ENCODE results near the gene HOXB4.

The HOXB4 gene

DNA sequence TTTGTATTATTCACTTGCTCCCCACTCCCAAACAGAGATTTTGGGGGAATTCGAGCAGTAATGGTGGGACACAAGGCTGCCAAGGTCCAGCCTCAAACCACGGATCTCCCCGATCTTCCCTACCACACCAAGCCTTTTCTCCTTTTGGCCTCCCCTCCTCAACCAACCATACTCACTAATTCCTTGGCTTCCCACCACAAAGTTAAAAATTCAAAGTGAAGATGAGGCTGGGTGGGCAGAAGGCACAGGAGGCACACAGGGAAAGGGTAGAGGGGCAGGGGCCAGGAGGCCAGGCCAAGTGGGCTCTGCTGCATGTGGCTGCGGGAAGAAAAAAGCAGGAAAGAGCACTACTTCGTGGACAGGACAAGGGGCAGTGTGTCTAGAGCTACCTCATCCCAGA is 15.2 kb downstream of the HOXB4 start:
- no peak for DNase-seq
- no peak overlapping the region for H3K9ac ChIP-seq (ENCODE audit: low read length)
- H3K79me2 ChIP-seq (ENCODE audit: low read length) = no peaks in the 10 kb centered on the region
- no peak overlapping the region for H3K4me3 ChIP-seq (ENCODE audit: low read length)
- H3K36me3 ChIP-seq (replicated peaks; ENCODE audit: insufficient read depth, low read length) = no peaks in the 10 kb centered on the region
- H2AFZ ChIP-seq (ENCODE audit: low read length) = no peak overlapping the region
- no peaks in the 10 kb centered on the region for H4K20me1 ChIP-seq (ENCODE audit: insufficient read depth, low read length)
- H3F3A ChIP-seq (ENCODE audit: insufficient read depth, low read length) = no peaks in the 10 kb centered on the region
- H3K9me3 ChIP-seq (replicated peaks; ENCODE audit: insufficient read depth, low read length) = no peaks in the 10 kb centered on the region
- no peak overlapping the region for H3K4me2 ChIP-seq (ENCODE audit: low read depth, low read length)
- no peak overlapping the region for H3K27ac ChIP-seq (ENCODE audit: low read length)
- no peak for TF ChIP-seq EZH2phosphoT487 (IDR thresholded peaks at IDR 0.05; ENCODE audit: low read length)
- TF ChIP-seq, protein P1, sequence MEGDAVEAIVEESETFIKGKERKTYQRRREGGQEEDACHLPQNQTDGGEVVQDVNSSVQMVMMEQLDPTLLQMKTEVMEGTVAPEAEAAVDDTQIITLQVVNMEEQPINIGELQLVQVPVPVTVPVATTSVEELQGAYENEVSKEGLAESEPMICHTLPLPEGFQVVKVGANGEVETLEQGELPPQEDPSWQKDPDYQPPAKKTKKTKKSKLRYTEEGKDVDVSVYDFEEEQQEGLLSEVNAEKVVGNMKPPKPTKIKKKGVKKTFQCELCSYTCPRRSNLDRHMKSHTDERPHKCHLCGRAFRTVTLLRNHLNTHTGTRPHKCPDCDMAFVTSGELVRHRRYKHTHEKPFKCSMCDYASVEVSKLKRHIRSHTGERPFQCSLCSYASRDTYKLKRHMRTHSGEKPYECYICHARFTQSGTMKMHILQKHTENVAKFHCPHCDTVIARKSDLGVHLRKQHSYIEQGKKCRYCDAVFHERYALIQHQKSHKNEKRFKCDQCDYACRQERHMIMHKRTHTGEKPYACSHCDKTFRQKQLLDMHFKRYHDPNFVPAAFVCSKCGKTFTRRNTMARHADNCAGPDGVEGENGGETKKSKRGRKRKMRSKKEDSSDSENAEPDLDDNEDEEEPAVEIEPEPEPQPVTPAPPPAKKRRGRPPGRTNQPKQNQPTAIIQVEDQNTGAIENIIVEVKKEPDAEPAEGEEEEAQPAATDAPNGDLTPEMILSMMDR (IDR thresholded peaks at IDR 0.05; ENCODE audit: low read length) = no peak
- TF ChIP-seq EZH2 (optimal IDR thresholded peaks at IDR 0.05; ENCODE audit: low read depth, low read length) = no peak
- H3K27me3 ChIP-seq (replicated peaks; ENCODE audit: insufficient read depth, low read length) = no peaks in the 10 kb centered on the region
- H3K9me2 ChIP-seq (replicated peaks; ENCODE audit: insufficient read depth, low read length) = no peaks in the 10 kb centered on the region
- no peaks in the 10 kb centered on the region for H3K4me1 ChIP-seq (ENCODE audit: low read length)

- no peak overlapping the region for H3K9ac ChIP-seq (ENCODE audit: low read length)
- no peak for DNase-seq
- no peak overlapping the region for H2AFZ ChIP-seq (ENCODE audit: low read length)
- H3K36me3 ChIP-seq (replicated peaks; ENCODE audit: insufficient read depth, low read length) = no peaks in the 10 kb centered on the region
- H3K79me2 ChIP-seq (ENCODE audit: low read length) = no peaks in the 10 kb centered on the region
- H3K4me1 ChIP-seq (ENCODE audit: low read length) = no peaks in the 10 kb centered on the region
- H3K27me3 ChIP-seq (replicated peaks; ENCODE audit: insufficient read depth, low read length) = no peaks in the 10 kb centered on the region
- TF ChIP-seq, protein P1 (IDR thresholded peaks at IDR 0.05; ENCODE audit: low read length) = 0 out of 2 replicates have a peak, but pooled peaks have one; percentile 11
- TF ChIP-seq EZH2 (optimal IDR thresholded peaks at IDR 0.05; ENCODE audit: low read depth, low read length) (no peak), EZH2phosphoT487 (IDR thresholded peaks at IDR 0.05; ENCODE audit: low read length) (no peak)
- H3K27ac ChIP-seq (ENCODE audit: low read length) = no peak overlapping the region
- H3F3A ChIP-seq (ENCODE audit: insufficient read depth, low read length) = no peaks in the 10 kb centered on the region
- H3K9me3 ChIP-seq (replicated peaks; ENCODE audit: insufficient read depth, low read length) = no peaks in the 10 kb centered on the region
- H3K4me3 ChIP-seq (ENCODE audit: low read length) = no peak overlapping the region
- H3K4me2 ChIP-seq (ENCODE audit: low read depth, low read length) = no peak overlapping the region
- H4K20me1 ChIP-seq (ENCODE audit: insufficient read depth, low read length) = no peaks in the 10 kb centered on the region
- H3K9me2 ChIP-seq (replicated peaks; ENCODE audit: insufficient read depth, low read length) = no peaks in the 10 kb centered on the region
Measured at GRCh38 chr17:48561884-48562810, 16.0 kb downstream of the HOXB4 start.

DNA sequence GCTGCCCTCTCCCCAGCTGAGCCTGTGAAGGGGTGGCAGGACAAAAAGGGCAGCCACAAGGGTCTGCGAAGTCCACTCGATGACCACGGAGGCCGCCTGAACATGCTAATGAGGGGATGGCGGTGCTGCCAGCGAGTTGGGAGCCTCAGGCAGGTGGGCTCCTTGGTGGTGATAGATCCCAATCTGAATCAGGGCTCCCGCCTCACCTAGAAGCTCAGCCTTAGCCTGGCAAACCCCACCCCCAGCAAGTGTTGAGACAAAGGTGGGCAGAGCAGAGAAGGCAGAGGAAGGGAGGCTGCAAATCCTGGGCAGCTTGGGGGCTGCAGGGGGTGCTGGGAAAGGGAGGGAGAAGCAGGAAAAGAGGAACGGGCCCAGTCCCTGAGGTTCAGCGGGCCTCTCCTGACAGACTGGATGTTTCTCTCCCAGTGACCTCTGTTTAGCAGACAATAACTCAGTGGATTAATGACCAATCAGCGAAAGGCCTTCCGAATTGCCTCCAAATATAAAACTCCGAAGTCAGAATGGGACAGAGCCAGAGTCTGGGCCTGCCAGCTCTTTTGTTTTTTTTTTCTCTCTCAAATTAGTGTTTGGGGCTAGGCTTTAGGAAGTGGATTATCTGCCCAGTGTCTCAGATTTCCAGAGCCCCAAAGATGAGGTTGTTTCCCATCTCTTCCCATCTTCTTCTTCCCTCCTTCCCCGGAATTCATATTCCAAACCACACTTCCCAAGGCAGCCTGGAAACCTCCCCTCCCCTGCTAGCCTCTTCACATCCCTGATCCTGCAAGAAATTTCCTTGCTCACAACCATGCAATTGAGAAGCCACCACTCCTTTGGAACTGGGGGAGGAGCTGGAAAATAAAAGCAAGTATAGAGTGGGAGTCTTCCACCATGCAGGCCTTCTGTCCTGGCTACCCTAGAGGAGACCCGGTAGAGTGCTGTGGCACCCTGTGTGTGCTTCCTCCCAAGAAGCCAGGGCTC is 18.0 kb downstream of the HOXB4 start:
- Histone ChIP-seq H4K20me1 (ENCODE audit: insufficient read depth, low read length) (no peaks in the 10 kb centered on the region), H3K4me1 (ENCODE audit: low read length) (no peaks in the 10 kb centered on the region), H3K36me3 (replicated peaks; ENCODE audit: insufficient read depth, low read length) (no peaks in the 10 kb centered on the region), H3F3A (ENCODE audit: insufficient read depth, low read length) (no peaks in the 10 kb centered on the region), H3K4me2 (ENCODE audit: low read depth, low read length) (no peak overlapping the region), H3K79me2 (ENCODE audit: low read length) (no peaks in the 10 kb centered on the region), H3K27me3 (replicated peaks; ENCODE audit: insufficient read depth, low read length) (no peaks in the 10 kb centered on the region), H2AFZ (ENCODE audit: low read length) (no peak overlapping the region), H3K4me3 (ENCODE audit: low read length) (no peak overlapping the region), H3K27ac (ENCODE audit: low read length) (no peak overlapping the region), H3K9me2 (replicated peaks; ENCODE audit: insufficient read depth, low read length) (no peaks in the 10 kb centered on the region), H3K9me3 (replicated peaks; ENCODE audit: insufficient read depth, low read length) (no peaks in the 10 kb centered on the region), H3K9ac (ENCODE audit: low read length) (no peak overlapping the region)
- TF ChIP-seq EZH2phosphoT487 (IDR thresholded peaks at IDR 0.05; ENCODE audit: low read length) (no peak), EZH2 (optimal IDR thresholded peaks at IDR 0.05; ENCODE audit: low read depth, low read length) (no peak)
- TF ChIP-seq, protein P1 (IDR thresholded peaks at IDR 0.05; ENCODE audit: low read length) = no peak
- DNase-seq = no peak

All from MM.1S (cell line).